Astrocyte of the cerebellum (primary cell): ENCODE measurements around the gene CCM2L.

Experiments used
- DNase-seq: peaks from one replicate; pipeline ENCODE4 v3.0.0-alpha.2; 2011; ENCODE audit warnings: low read depth
- H3K4me3 ChIP-seq: 2 replicates; pipeline ENCODE4 v1.5.1; 2011; ENCODE audit warnings: mild to moderate bottlenecking, low read depth, low read length, moderate library complexity
- in situ Hi-C: cut with HindIII; loops from 2 replicates; pipeline ENCODE4 v1.10.0; 2017; ENCODE audit warnings: low sequenced_read_pairs
- TF ChIP-seq, protein P1 (sequence below): IDR thresholded peaks from 2 replicates; pipeline ENCODE4 v1.5.1; 2012; ENCODE audit warnings: low read length, low read depth, moderate library complexity, mild to moderate bottlenecking; ENCODE audit errors: missing control alignments

The CCM2L gene

DNA sequence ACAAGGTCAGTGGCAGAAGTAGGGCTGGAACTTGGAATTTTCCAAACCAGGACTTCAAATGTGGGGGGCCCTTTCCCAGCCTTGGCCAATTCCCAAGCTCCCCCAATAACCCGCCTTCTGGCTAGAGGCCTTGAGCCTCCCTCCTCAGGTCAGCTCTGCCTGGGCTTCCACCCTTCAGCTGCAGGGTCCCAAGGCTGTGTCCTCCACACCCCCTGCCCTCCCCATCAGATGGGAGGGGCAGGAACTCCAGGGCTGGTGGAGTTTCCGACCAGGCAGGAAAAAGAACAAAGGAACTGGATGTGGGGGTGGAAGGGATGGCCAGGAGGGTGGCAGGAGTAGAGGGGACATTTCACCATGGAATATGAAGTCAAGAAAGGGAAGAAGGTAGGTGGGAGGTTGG lies at the start of gene CCM2L:
Gene CCM2L (plus strand): TSS at position 338 of the 400 bp plus-strand sequence. CDS start 17 bp downstream, at position 355.
- DNase-seq = no peak
- in situ Hi-C loops = no loop called here
- TF ChIP-seq, protein P1, sequence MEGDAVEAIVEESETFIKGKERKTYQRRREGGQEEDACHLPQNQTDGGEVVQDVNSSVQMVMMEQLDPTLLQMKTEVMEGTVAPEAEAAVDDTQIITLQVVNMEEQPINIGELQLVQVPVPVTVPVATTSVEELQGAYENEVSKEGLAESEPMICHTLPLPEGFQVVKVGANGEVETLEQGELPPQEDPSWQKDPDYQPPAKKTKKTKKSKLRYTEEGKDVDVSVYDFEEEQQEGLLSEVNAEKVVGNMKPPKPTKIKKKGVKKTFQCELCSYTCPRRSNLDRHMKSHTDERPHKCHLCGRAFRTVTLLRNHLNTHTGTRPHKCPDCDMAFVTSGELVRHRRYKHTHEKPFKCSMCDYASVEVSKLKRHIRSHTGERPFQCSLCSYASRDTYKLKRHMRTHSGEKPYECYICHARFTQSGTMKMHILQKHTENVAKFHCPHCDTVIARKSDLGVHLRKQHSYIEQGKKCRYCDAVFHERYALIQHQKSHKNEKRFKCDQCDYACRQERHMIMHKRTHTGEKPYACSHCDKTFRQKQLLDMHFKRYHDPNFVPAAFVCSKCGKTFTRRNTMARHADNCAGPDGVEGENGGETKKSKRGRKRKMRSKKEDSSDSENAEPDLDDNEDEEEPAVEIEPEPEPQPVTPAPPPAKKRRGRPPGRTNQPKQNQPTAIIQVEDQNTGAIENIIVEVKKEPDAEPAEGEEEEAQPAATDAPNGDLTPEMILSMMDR = no peak
- H3K4me3 ChIP-seq = no peak within 1 kb of the TSS

DNA sequence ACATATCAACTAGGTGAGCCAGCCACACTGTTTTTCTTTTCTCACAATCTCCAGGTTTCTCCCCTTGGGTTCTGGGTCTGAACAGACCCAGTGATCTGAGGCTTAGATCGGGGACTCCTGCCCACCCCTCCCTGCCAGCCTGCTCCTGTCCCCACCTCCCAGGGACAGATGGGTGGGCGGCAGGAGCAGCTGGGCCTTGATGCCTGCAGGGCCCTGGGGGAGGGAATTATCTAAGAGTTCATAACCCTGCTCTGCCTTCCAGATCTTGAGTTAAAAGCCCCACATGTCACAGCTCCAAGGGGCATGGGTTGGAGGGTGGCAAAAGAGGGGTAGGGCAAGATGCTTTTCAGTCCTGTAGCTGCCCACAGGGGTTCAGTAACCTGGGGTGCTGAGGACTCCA lies 47.5 kb upstream of the CCM2L start:
- TF ChIP-seq, protein P1 = no peak
- H3K4me3 ChIP-seq = no peak overlapping the region
- no peak for DNase-seq
- in situ Hi-C loops = no loop called here

DNA sequence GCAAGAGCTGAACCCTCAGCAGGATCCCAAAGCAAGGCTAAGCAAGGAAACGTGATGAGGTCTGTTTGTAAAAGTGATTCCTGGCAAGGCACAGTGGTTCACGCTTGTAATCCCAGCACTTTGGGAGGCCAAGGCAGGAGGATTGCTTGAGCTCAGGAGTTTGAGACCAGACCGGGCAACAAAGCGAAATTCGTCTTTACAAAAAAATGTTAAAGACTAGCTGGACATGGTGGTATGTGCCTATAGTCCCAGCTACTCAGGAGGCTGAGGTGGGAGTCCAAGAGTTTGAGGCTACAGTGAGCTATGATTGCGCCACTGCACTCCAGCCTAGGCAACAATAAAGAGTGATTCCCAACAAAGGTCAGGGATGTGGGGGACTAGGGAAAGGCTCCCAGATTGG lies 46.3 kb upstream of the CCM2L start:
- DNase-seq = no peak
- H3K4me3 ChIP-seq = no peak overlapping the region
- TF ChIP-seq, protein P1 = no peak
- in situ Hi-C loops = no loop called here

DNA sequence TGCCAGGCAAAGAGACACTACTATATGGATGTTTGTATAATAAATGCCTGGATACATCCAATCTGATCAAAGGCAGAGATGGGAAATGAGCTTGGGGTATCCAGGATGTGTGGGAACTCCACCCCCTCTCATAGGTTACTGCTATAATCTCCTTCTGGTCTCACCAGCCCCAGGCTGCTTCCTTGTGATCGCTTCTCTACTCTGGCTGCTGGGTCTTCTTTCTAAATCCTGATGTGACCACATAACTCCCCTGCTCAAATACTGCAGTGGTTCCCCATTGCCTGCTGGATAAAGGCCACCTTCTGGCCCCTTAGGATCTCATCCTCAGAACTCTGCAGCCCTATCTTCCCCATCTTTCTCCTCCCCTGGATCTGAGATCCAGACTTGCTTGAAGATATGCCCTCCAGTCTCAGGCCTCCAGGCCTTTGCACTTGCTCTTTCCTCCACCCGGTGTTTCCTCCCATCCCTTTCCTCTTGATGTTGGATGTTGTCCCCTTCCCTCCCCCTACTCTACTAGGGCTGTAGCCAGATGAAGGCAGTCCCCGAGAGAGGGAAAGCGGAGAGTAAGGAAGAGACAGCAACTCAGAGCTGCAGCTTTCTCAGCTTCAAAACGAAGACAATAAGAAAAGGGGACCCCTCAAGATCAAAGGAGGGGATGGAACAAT lies 43.1 kb upstream of the CCM2L start:
- H3K4me3 ChIP-seq = no peak overlapping the region
- TF ChIP-seq, protein P1 = no peak
- in situ Hi-C loops = no loop called here
- no peak for DNase-seq

DNA sequence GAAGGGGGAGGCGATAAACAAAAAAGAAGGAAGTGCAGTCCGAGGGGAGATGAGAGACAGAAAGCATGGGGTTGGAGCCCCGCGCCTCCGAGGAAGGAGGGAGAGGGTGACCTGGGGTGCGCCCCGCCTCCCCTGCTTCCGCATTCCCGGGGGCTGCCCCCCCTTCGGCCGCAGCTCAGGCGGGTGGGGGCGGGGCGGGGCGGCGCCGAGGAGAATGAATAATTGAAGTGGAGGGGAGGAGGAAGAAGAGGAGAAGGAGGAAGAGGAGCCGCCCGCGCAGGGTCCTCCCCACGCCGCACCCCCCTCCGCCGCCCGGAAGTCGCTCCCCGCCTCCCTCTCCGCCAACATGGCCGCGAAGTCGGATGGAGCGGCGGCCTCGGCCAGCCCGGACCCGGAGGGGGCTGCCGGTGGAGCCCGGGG lies 42.4 kb upstream of the CCM2L start, which contains the start of gene XKR7:
Gene XKR7 (plus strand): TSS at position 322 of the 420 bp plus-strand sequence. CDS start 25 bp downstream, at position 347.
- H3K4me3 ChIP-seq = no peak within 1 kb of the TSS
- TF ChIP-seq, protein P1 = no peak
- DNase-seq = no peak
- in situ Hi-C loops = no loop called here

DNA sequence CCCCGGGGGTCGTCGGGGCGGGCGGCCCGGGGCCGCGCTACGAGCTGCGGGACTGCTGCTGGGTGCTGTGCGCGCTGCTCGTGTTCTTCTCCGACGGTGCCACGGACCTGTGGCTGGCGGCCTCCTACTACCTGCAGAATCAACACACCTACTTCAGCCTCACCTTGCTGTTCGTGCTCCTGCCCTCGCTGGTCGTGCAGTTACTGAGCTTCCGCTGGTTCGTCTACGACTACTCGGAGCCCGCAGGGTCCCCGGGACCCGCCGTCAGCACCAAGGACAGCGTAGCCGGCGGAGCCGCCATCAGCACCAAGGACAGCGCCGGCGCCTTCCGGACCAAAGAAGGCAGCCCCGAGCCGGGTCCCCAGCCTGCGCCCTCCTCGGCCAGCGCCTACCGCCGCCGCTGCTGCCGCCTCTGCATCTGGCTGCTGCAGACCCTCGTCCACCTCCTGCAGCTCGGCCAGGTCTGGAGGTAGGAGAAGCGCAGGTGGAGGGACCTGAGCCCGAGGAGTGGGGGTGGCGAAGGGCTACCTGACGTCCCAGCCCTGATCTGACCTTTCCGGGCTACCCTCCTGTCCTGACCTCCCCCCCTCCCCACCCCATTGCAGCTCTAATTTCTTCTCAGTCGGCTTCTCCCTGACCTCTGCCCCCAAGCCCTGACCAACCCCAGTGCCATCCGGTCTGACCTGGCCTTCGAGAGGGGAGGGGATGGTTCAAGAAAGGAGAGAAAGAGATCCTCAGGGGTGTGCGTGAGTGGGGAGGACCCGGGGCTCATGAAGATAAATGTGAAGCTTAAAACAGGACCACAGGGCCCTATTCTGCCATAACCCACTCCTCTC lies 41.7 kb upstream of the CCM2L start:
- TF ChIP-seq, protein P1 = no peak
- in situ Hi-C loops = no loop called here
- no peak overlapping the region for H3K4me3 ChIP-seq
- DNase-seq = peak; percentile 36
